HepG2 (cell line): ENCODE results near the gene WNK2. TPM values are rescaled to one million over a fixed set of nuclear protein-coding genes. Genes with fewer than 3 reads are reported as not detected.
A peak's percentile ranks its signal among the peaks of the same experiment; 100 is the strongest.

Source experiments
- BCL6 ChIP-seq: IDR thresholded peaks from 2 replicates; pipeline ENCODE4 v1.6.1; 2016; ENCODE audit warnings: missing genetic modification reagents, missing compliant biosample characterization
- ERF ChIP-seq: IDR thresholded peaks from 2 replicates; pipeline ENCODE4 v1.6.1; 2018; ENCODE audit warnings: missing biosample characterization, missing genetic modification reagents
- FOXO1 ChIP-seq: sonication (generic); formaldehyde crosslinking; IDR thresholded peaks from 2 replicates; pipeline ENCODE4 v1.4.0; 2020; ENCODE audit warnings: missing genetic modification reagents
- KDM4B ChIP-seq: sonication (generic); formaldehyde crosslinking; IDR thresholded peaks from 2 replicates; pipeline ENCODE4 v1.4.0; 2020; ENCODE audit warnings: missing genetic modification reagents
- LCORL ChIP-seq, 2 experiments: fragments of 450-650 bp in 1 of 2; sonication (generic) in 1 of 2; formaldehyde crosslinking in 1 of 2; IDR thresholded peaks; 2 replicates each; pipeline versions ENCODE4 v1.5.0 to v1.6.1; 2017 to 2020; ENCODE audit warnings: antibody characterized with exemption in 1 of 2, missing genetic modification reagents in 1 of 2
- NR2F6 ChIP-seq, 2 experiments: IDR thresholded peaks; 2 replicates each; pipeline ENCODE4 v1.6.1; 2016; ENCODE audit warnings: antibody characterized with exemption in 1 of 2, mild to moderate bottlenecking in 1 of 2
- NRL ChIP-seq: sonication (generic); formaldehyde crosslinking; IDR thresholded peaks from 2 replicates; pipeline ENCODE4 v1.5.0; 2020; ENCODE audit warnings: missing genetic modification reagents, mild to moderate bottlenecking, moderate library complexity, borderline replicate concordance
- RAD51 ChIP-seq: fragments of 450-650 bp; IDR thresholded peaks from 2 replicates; pipeline ENCODE4 v1.6.1; 2016; ENCODE audit warnings: borderline replicate concordance
- REST ChIP-seq, 2 experiments: IDR thresholded peaks; 2 replicates each; pipeline ENCODE4 v1.6.1; 2011 to 2012; ENCODE audit warnings: low read length in 2 of 2, borderline replicate concordance in 1 of 2, low read depth in 1 of 2, mild to moderate bottlenecking in 1 of 2, moderate library complexity in 1 of 2
- RXRA ChIP-seq: sonication (generic); formaldehyde crosslinking; IDR thresholded peaks from 2 replicates; pipeline ENCODE4 v1.5.1; 2020; ENCODE audit warnings: missing genetic modification reagents
- SSRP1 ChIP-seq: IDR thresholded peaks from 2 replicates; pipeline ENCODE4 v1.6.1; 2016; ENCODE audit warnings: control low read depth
- TOE1 ChIP-seq: sonication (generic); formaldehyde crosslinking; IDR thresholded peaks from 2 replicates; pipeline ENCODE4 v1.4.0; 2020; ENCODE audit warnings: mild to moderate bottlenecking, missing genetic modification reagents
- ZNF331 ChIP-seq: sonication (generic); formaldehyde crosslinking; IDR thresholded peaks from 2 replicates; pipeline ENCODE4 v1.4.0; 2020; ENCODE audit warnings: missing genetic modification reagents
- ZNF724P ChIP-seq: sonication (generic); formaldehyde crosslinking; IDR thresholded peaks from 2 replicates; pipeline ENCODE4 v1.8.0; 2022; ENCODE audit warnings: missing genetic modification reagents, borderline replicate concordance
- ZSCAN20 ChIP-seq: sonication (generic); formaldehyde crosslinking; IDR thresholded peaks from 2 replicates; pipeline ENCODE4 v1.4.0; 2020; ENCODE audit warnings: missing genetic modification reagents, mild to moderate bottlenecking, borderline replicate concordance
- ZZZ3 ChIP-seq: sonication (generic); formaldehyde crosslinking; IDR thresholded peaks from 2 replicates; pipeline ENCODE4 v1.4.0; 2020; ENCODE audit warnings: missing genetic modification reagents, mild to moderate bottlenecking, borderline replicate concordance
- polyA plus RNA-seq, 8 experiments: library from polyadenylated mRNA; depleted of rRNA in 3 of 8; stranded (reverse) in 7 of 8; unstranded in 1 of 8; fragments of >200 nt; fragmentation: Illumina TruSeq in 4 of 8; extraction: Trizol in 4 of 8; gene quantifications; 2 replicates each; pipeline versions ENCODE4 v1.2.1 to v1.2.3, GENCODE V29; 2011 to 2016; ENCODE audit warnings: low read depth in 4 of 8, missing spikeins in 1 of 8, mixed read lengths in 1 of 8; ENCODE audit not compliant: insufficient read depth in 1 of 8
- total RNA-seq, 5 experiments: library from RNA; depleted of rRNA; stranded (reverse); fragments of >200 nt; fragmentation: Illumina TruSeq; extraction: Trizol; gene quantifications; 2 replicates each; pipeline ENCODE4 v1.2.3, GENCODE V29; 2016; ENCODE audit warnings: low read depth in 1 of 5
- TF ChIP-seq, protein P1 (sequence below): sonication (generic); formaldehyde crosslinking; IDR thresholded peaks from 2 replicates; pipeline ENCODE4 v1.4.0; 2020; ENCODE audit warnings: mild to moderate bottlenecking, missing genetic modification reagents
- TF ChIP-seq, protein P2 (sequence below): sonication (generic); formaldehyde crosslinking; IDR thresholded peaks from 2 replicates; pipeline ENCODE4 v1.4.0; 2020; ENCODE audit warnings: missing genetic modification reagents
- TF ChIP-seq, protein P3 (sequence below): sonication (generic); formaldehyde crosslinking; IDR thresholded peaks from 2 replicates; pipeline ENCODE4 v1.5.1; 2020; ENCODE audit warnings: mild to moderate bottlenecking, missing genetic modification reagents, moderate library complexity

The WNK2 gene
- total and polyA plus RNA-seq, 2 of the 13 experiments (the other 11 are each of a cell fraction or from before 2014, with no cell fraction given) = 10.5 to 12.0 TPM

DNA sequence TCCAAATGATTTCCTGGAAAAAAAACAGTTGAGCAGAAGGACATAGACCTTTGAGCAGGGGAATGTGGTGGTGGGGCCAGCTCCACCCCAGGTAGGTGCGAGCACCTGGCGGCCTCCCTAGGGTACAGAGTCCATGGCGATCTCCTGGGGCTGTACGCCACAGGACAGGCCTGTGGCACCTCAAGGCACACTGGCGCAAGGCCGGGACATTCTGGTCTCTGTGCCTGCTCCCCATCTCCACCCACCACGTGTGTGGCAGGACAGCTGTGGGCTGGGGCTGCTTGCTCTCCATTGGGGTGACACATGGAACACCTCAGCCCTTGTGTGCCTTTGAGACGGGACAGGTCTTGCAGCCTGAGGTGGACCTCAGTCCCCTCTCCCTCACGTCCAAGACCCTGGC lies 25.2 kb downstream of the WNK2 start (continued):
- TF ChIP-seq, protein P1, sequence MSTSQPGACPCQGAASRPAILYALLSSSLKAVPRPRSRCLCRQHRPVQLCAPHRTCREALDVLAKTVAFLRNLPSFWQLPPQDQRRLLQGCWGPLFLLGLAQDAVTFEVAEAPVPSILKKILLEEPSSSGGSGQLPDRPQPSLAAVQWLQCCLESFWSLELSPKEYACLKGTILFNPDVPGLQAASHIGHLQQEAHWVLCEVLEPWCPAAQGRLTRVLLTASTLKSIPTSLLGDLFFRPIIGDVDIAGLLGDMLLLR (CRISPR knock-in tag) = 0 out of 2 replicates have a peak, but pooled peaks have one; percentile 26
- TF ChIP-seq, protein P2, sequence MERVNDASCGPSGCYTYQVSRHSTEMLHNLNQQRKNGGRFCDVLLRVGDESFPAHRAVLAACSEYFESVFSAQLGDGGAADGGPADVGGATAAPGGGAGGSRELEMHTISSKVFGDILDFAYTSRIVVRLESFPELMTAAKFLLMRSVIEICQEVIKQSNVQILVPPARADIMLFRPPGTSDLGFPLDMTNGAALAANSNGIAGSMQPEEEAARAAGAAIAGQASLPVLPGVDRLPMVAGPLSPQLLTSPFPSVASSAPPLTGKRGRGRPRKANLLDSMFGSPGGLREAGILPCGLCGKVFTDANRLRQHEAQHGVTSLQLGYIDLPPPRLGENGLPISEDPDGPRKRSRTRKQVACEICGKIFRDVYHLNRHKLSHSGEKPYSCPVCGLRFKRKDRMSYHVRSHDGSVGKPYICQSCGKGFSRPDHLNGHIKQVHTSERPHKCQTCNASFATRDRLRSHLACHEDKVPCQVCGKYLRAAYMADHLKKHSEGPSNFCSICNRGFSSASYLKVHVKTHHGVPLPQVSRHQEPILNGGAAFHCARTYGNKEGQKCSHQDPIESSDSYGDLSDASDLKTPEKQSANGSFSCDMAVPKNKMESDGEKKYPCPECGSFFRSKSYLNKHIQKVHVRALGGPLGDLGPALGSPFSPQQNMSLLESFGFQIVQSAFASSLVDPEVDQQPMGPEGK (CRISPR knock-in tag) = peak; percentile 80
- TF ChIP-seq ERF (CRISPR knock-in tag) = no peak
- TF ChIP-seq RAD51 = no peak
- no peak for TF ChIP-seq TOE1 (CRISPR knock-in tag)
- TF ChIP-seq SSRP1 (CRISPR knock-in tag) = no peak
- no peak for TF ChIP-seq KDM4B
- no peak for TF ChIP-seq ZNF331
- no peak for TF ChIP-seq REST (IDR thresholded peaks at IDR 0.05; ENCODE audit: borderline replicate concordance in 1 of 2, low read depth in 1 of 2, low read length in 2 of 2)
- peak; percentile 68; the same call in 1 of the 2 replicates for TF ChIP-seq RXRA
- TF ChIP-seq ZZZ3 = no peak
- TF ChIP-seq NR2F6 (IDR thresholded peaks at IDR 0.05) = no peak
- TF ChIP-seq NR2F6 (CRISPR knock-in tag; IDR thresholded peaks at IDR 0.05) = 0 out of 2 replicates have a peak, but pooled peaks have one; percentile 14
- TF ChIP-seq NRL (CRISPR knock-in tag) = 0 out of 2 replicates have a peak, but pooled peaks have one; percentile 45
- TF ChIP-seq BCL6 (CRISPR knock-in tag) = peak; percentile 61; the same call in 1 of the 2 replicates
- TF ChIP-seq, protein P3, sequence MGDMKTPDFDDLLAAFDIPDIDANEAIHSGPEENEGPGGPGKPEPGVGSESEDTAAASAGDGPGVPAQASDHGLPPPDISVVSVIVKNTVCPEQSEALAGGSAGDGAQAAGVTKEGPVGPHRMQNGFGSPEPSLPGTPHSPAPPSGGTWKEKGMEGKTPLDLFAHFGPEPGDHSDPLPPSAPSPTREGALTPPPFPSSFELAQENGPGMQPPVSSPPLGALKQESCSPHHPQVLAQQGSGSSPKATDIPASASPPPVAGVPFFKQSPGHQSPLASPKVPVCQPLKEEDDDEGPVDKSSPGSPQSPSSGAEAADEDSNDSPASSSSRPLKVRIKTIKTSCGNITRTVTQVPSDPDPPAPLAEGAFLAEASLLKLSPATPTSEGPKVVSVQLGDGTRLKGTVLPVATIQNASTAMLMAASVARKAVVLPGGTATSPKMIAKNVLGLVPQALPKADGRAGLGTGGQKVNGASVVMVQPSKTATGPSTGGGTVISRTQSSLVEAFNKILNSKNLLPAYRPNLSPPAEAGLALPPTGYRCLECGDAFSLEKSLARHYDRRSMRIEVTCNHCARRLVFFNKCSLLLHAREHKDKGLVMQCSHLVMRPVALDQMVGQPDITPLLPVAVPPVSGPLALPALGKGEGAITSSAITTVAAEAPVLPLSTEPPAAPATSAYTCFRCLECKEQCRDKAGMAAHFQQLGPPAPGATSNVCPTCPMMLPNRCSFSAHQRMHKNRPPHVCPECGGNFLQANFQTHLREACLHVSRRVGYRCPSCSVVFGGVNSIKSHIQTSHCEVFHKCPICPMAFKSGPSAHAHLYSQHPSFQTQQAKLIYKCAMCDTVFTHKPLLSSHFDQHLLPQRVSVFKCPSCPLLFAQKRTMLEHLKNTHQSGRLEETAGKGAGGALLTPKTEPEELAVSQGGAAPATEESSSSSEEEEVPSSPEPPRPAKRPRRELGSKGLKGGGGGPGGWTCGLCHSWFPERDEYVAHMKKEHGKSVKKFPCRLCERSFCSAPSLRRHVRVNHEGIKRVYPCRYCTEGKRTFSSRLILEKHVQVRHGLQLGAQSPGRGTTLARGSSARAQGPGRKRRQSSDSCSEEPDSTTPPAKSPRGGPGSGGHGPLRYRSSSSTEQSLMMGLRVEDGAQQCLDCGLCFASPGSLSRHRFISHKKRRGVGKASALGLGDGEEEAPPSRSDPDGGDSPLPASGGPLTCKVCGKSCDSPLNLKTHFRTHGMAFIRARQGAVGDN = peak; percentile 74
- TF ChIP-seq ZSCAN20 (CRISPR knock-in tag) = no peak
- TF ChIP-seq ZNF724P (CRISPR knock-in tag) = no peak
- TF ChIP-seq LCORL (IDR thresholded peaks at IDR 0.05) = no peak
- TF ChIP-seq LCORL (CRISPR knock-in tag; IDR thresholded peaks at IDR 0.05) = peak; percentile 51; the same call in 1 of the 2 replicates
- TF ChIP-seq FOXO1 (CRISPR knock-in tag) = peak; percentile 56; the same call in 1 of the 2 replicates
